ENCODE results near the gene NFYC. TPM values are rescaled to one million over a fixed set of nuclear protein-coding genes. Genes with fewer than 3 reads are reported as not detected.

Gene NFYC
- total and polyA plus RNA-seq, 2 of the 8 experiments (the other 6 are each of a cell fraction or from before 2014, with no cell fraction given): 54.1 to 124 TPM

GRCh38 chr1:40664167-40664537 is 27.4 kb upstream of the NFYC start (continued):
- no peak for TF ChIP-seq CEBPB (IDR thresholded peaks at IDR 0.05; ENCODE audit: low read depth, low read length)
- no peak for TF ChIP-seq TAF1 (IDR thresholded peaks at IDR 0.05; ENCODE audit: low read depth, low read length)
- no peak for TF ChIP-seq CHD1 (IDR thresholded peaks at IDR 0.05; ENCODE audit: low read depth, low read length)
- no peak for TF ChIP-seq RNF2 (IDR thresholded peaks at IDR 0.05; ENCODE audit: borderline replicate concordance, low read depth, low read length, missing control alignments, poor library complexity, severe bottlenecking)
